ENCODE measurements around the gene EEPD1. TPM values are rescaled to one million over a fixed set of nuclear protein-coding genes. Genes with fewer than 3 reads are reported as not detected.

The EEPD1 gene
- total and polyA plus RNA-seq, 12 donors = 6.0 to 29.0 (median 9.4) TPM

DNA sequence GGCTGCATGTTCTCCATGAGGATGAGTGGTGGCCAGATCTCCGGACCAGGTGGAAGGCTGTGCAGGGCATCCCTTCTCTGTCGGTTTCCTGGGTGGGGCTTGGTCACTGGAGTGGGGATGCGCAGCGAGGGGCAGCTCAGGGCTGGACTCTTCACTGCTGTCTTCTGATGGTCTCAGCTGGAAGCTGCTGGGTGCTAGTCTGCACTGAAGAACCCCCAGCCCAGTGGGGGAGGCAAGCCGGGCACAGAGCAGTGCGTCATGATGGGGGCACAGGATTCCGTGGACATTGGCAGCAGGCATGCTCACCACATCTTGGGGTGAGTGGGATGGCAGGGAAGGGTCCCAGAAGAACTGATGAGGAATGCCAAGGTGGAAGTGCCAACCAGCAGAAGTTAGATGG, 39.8 kb downstream of the EEPD1 start:
- Histone ChIP-seq H3K4me3 (no peak overlapping the region), H3K27ac (no peak overlapping the region), H3K36me3 (replicated peaks in 1 of 2) (no peaks in the 10 kb centered on the region), H3K4me1 (replicated peaks in 1 of 2) (no peaks in the 10 kb centered on the region), H3K27me3 (no peaks in the 10 kb centered on the region), H3K9me3 (replicated peaks in 1 of 3) (no peaks in the 10 kb centered on the region)
- intact Hi-C loops (cut with DNase I) = no loop called here
- no peak for DNase-seq
- no peak for TF ChIP-seq POLR2A (IDR thresholded peaks at IDR 0.05)
- TF ChIP-seq, protein P1, sequence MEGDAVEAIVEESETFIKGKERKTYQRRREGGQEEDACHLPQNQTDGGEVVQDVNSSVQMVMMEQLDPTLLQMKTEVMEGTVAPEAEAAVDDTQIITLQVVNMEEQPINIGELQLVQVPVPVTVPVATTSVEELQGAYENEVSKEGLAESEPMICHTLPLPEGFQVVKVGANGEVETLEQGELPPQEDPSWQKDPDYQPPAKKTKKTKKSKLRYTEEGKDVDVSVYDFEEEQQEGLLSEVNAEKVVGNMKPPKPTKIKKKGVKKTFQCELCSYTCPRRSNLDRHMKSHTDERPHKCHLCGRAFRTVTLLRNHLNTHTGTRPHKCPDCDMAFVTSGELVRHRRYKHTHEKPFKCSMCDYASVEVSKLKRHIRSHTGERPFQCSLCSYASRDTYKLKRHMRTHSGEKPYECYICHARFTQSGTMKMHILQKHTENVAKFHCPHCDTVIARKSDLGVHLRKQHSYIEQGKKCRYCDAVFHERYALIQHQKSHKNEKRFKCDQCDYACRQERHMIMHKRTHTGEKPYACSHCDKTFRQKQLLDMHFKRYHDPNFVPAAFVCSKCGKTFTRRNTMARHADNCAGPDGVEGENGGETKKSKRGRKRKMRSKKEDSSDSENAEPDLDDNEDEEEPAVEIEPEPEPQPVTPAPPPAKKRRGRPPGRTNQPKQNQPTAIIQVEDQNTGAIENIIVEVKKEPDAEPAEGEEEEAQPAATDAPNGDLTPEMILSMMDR (IDR thresholded peaks at IDR 0.05) = no peak
- WGBS, 4 donors = 90 to 100% (median 96%) methylated on average over 5 to 7 of the region's 7 CpGs

DNA sequence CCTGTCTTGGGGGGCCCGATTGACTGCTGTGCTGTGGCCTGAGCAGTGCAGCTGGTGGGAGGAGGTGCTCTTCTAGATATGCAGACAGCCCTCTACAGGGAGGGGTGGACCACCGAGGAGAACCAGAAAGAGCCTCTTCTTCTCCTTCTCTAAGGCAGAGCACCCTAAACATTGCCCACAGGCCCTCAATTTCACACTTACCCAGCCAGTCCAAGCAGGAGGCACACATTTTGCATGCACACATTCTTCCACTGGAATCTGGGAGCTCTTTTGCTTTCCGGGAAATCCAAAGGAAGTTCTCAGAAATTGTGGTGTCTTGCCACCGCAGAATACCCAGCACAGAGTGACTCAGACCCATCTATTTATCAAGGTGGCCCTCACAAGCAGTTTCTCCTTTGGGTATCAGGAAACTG, 45.8 kb downstream of the EEPD1 start:
- no peak overlapping the region for H3K4me3 ChIP-seq
- no peak for DNase-seq
- no peak overlapping the region for H3K27ac ChIP-seq
- no peaks in the 10 kb centered on the region for H3K9me3 ChIP-seq (replicated peaks in 1 of 3)
- intact Hi-C loops (cut with DNase I) = no loop called here
- H3K36me3 ChIP-seq (replicated peaks in 1 of 2) = no peaks in the 10 kb centered on the region
- TF ChIP-seq, protein P1 (IDR thresholded peaks at IDR 0.05) = no peak
- no peak for TF ChIP-seq POLR2A (IDR thresholded peaks at IDR 0.05)
- no peaks in the 10 kb centered on the region for H3K27me3 ChIP-seq
- peaks cover 0 to 18% of the 10 kb centered on the region in 2 donors for H3K4me1 ChIP-seq (replicated peaks in 1 of 2)
- 63 to 81% (median 76%) methylated on average over 4 of the region's 4 CpGs for WGBS, 4 donors

DNA sequence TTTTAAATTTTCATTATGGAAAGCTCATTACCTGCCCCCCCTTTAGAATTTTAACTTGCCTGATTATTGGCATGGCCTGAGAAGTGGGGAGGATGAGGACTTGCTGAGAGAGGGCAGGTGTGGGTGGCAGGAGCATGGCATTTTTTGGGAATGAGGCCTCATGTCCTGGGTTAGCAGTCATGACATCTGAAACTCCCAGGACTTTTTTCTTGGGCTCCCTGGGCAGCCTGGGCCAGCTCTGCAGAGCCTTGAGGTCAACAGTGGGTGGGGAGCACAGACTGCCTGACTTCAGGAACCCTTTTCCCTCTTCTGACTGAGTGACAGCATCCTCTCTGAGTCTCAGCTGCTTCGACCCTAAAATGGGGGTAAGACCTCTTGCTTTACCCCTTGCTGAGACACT, 46.3 kb downstream of the EEPD1 start:
- no peaks in the 10 kb centered on the region for H3K9me3 ChIP-seq (replicated peaks in 1 of 3)
- no peak overlapping the region for H3K4me3 ChIP-seq
- 76 to 86% (median 84%) methylated on average over 1 of the region's 1 CpG; no CpG with 5 or more reads in 1 of the 4 donors for WGBS, 4 donors

DNA sequence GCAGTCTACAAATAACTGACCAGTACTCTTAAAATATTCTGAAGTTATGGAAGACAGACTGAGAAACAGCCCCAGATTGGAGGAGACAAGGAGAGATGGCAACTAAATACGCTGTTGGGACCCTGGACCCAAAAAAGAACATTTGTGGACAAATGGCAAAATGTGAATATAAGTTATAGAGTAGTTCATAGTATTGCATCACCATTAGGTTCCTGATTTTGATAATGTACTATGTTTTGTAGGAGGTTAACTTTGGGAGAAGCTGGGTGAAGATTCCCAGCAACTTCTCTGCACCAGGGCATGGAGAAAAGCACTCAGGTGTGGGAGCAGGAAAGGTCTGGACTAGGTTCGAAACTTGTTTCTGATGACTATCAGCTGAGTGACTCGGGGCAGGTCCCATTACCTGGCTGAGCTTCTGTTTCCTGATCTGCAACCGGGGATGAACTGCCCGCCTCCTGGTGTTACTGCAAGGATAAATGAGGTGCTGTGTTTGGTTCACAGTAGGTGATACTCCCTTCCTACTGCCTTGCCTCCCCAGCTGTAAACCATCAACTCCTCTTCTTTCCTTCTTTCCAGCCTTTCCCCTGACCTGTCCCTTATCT, 48.2 kb downstream of the EEPD1 start:
- no peak for DNase-seq
- Histone ChIP-seq H3K27me3 (no peaks in the 10 kb centered on the region), H3K4me3 (no peak overlapping the region), H3K9me3 (replicated peaks in 1 of 3) (no peaks in the 10 kb centered on the region), H3K36me3 (replicated peaks in 1 of 2) (no peaks in the 10 kb centered on the region), H3K27ac (no peak overlapping the region), H3K4me1 (replicated peaks in 1 of 2) (peaks cover 0 to 18% of the 10 kb centered on the region in 2 donors)
- WGBS, 4 donors = 84 to 93% (median 89%) methylated on average over 5 of the region's 5 CpGs
- TF ChIP-seq POLR2A (IDR thresholded peaks at IDR 0.05) = no peak
- TF ChIP-seq, protein P1 (IDR thresholded peaks at IDR 0.05) = no peak
- intact Hi-C loops (cut with DNase I) = no loop called here

More for the DNA sequence above, 46.3 kb downstream of the EEPD1 start:
- peaks cover 0 to 18% of the 10 kb centered on the region in 2 donors for H3K4me1 ChIP-seq (replicated peaks in 1 of 2)
- DNase-seq = no peak
- intact Hi-C loops (cut with DNase I) = no loop called here
- H3K27ac ChIP-seq = no peak overlapping the region
- no peaks in the 10 kb centered on the region for H3K36me3 ChIP-seq (replicated peaks in 1 of 2)
- TF ChIP-seq POLR2A (IDR thresholded peaks at IDR 0.05) = no peak
- TF ChIP-seq, protein P1 (IDR thresholded peaks at IDR 0.05) = no peak
- no peaks in the 10 kb centered on the region for H3K27me3 ChIP-seq
